ENCODE measurements around the gene TAC3. TPM values are rescaled to one million over a fixed set of nuclear protein-coding genes. Genes with fewer than 3 reads are reported as not detected.

Gene TAC3
- total RNA-seq, 1 experiment from 2014 or later: 1.2 TPM

GRCh38 chr12:57046086-57046791 lies 29.9 kb upstream of the TAC3 start:
- H3K4me3 ChIP-seq (ENCODE audit: insufficient read depth, low read depth, low read length): no peak overlapping the region
- DNase-seq: no peak
- H3K27me3 ChIP-seq (ENCODE audit: control insufficient read depth, insufficient read depth, low read length): no peaks in the 10 kb centered on the region; the same call in 1 of the 2 replicates
- H3K36me3 ChIP-seq (replicated peaks; ENCODE audit: control insufficient read depth, insufficient read depth, low read length): no peaks in the 10 kb centered on the region

DNA sequence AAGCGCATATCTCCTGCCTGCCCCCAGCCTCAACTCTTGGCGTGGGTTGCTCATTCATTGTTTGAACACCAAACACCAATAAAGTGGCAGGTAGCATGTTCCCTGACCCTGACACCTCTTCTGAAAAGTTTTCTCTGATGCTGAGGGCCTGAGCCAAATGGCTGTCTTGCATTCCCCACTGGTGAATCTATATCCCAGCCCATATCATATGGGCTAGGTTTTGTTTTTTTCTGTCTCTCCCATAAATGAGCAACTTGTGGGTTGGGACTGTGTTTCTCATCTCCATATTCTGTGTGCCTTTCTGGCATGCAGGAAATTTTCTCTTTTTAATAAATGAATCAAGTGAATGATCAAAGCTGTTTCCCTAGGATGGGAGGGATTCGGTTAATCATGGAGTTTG lies 28.6 kb upstream of the TAC3 start:
- H3K27me3 ChIP-seq (ENCODE audit: control insufficient read depth, insufficient read depth, low read length): no peaks in the 10 kb centered on the region; the same call in 1 of the 2 replicates
- H3K4me3 ChIP-seq (ENCODE audit: insufficient read depth, low read depth, low read length): no peak overlapping the region
- H3K36me3 ChIP-seq (replicated peaks; ENCODE audit: control insufficient read depth, insufficient read depth, low read length): no peaks in the 10 kb centered on the region
- DNase-seq: no peak

GRCh38 chr12:57044468-57044867 lies 28.1 kb upstream of the TAC3 start:
- Histone ChIP-seq H3K27me3 (ENCODE audit: control insufficient read depth, insufficient read depth, low read length) (no peaks in the 10 kb centered on the region; the same call in 1 of the 2 replicates), H3K36me3 (replicated peaks; ENCODE audit: control insufficient read depth, insufficient read depth, low read length) (no peaks in the 10 kb centered on the region), H3K4me3 (ENCODE audit: insufficient read depth, low read depth, low read length) (no peak overlapping the region)
- DNase-seq: no peak

DNA sequence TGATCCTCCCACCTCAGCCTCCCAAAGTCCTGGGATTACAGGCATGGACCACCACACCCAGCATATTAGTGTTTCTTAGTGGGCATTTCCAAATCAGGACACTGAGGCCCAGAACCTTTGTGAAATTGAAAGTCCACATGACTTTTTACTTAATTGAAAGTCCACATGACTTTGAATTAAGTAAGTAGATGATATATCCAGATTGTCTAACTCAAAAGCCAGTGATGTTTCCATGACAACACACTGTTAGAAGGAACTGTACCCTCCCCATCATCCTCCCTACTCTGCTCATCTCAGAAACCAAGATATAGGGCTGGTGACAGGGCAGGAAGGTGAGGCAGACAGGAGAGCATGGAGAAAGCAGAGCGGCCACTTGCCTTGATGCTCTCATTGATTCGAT lies 26.4 kb upstream of the TAC3 start:
- no peak for DNase-seq
- no peaks in the 10 kb centered on the region for H3K36me3 ChIP-seq (replicated peaks; ENCODE audit: control insufficient read depth, insufficient read depth, low read length)
- H3K27me3 ChIP-seq (ENCODE audit: control insufficient read depth, insufficient read depth, low read length): no peaks in the 10 kb centered on the region; the same call in 1 of the 2 replicates
- H3K4me3 ChIP-seq (ENCODE audit: insufficient read depth, low read depth, low read length): no peak overlapping the region

DNA sequence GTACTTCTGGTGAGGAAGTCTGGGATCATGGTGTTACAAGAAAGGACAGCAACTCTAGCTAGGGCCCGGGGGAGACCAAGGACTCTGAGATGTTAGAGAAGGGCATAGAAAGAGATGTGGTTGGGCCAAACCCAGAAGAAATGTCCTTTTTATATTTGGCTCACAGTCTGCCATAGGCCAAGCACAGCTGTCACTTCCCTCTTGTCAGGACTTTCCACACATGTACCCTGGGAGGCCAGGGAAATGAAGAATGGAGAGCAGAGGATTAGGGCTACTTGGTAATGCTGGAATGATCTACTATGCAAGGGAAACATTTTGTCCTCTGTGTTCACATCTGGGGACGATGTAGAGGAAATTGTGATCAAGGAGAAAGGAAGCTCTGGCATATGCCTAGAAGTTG lies 24.4 kb upstream of the TAC3 start:
- H3K36me3 ChIP-seq (replicated peaks; ENCODE audit: control insufficient read depth, insufficient read depth, low read length): no peaks in the 10 kb centered on the region
- no peaks in the 10 kb centered on the region; the same call in 1 of the 2 replicates for H3K27me3 ChIP-seq (ENCODE audit: control insufficient read depth, insufficient read depth, low read length)
- no peak for DNase-seq
- no peak overlapping the region for H3K4me3 ChIP-seq (ENCODE audit: insufficient read depth, low read depth, low read length)

DNA sequence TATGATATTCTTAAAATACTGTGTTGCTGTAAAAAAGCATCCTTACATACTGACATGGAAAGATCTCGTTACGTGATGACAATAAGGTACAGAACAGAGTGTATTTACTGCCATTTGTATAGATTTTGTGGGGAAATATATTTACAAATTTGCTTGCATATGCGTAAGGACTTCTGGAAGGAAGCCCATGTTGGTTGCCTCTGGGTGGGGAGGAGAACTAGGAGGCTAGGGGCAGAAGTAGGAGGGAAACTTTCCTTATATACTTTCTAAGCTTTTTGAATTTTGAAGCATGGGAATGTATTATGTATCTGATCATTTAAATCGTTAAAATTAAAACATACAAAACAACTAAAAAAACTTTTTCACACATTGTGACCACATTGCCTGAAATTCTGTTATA lies 23.9 kb upstream of the TAC3 start:
- no peak overlapping the region for H3K4me3 ChIP-seq (ENCODE audit: insufficient read depth, low read depth, low read length)
- no peak for DNase-seq
- H3K36me3 ChIP-seq (replicated peaks; ENCODE audit: control insufficient read depth, insufficient read depth, low read length): no peaks in the 10 kb centered on the region
- H3K27me3 ChIP-seq (ENCODE audit: control insufficient read depth, insufficient read depth, low read length): no peaks in the 10 kb centered on the region; the same call in 1 of the 2 replicates

DNA sequence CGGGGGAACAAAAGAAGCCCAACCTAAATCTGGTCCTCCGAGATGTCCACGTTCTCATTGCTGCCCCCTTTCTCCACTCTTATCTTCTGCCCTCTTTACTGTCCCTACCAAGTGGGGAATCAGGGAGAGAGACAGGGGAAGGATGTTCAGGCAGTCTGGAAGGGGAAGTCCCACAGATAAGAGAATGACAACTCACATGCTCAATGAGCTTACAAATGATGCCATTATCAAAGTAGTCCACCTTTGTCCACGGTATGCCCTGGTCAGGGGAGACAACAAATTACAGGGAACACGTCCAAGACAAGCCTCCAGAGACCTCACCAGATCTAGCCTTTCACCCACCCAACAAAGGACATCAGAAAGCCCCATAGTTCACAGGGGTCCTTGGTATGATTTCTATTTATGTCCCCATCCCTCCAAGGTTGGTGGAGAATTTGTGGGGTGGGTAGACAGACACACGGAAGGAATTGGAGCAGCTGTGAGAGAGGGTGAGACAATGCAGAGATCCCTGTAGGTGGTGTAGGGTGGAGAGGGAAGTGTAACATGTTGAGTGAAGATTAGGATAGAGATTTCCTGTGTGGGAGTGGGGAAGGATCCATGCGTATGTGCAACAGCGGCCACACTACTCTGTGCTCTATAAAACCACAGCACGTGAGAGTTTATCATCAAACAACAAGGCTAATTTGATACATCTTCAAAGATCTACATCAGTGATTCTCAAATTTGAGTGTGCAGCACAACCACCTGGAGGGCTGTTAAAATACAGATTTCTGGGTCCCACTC lies 22.9 kb upstream of the TAC3 start:
- DNase-seq: no peak
- Histone ChIP-seq H3K4me3 (ENCODE audit: insufficient read depth, low read depth, low read length) (no peak overlapping the region), H3K36me3 (replicated peaks; ENCODE audit: control insufficient read depth, insufficient read depth, low read length) (no peaks in the 10 kb centered on the region), H3K27me3 (ENCODE audit: control insufficient read depth, insufficient read depth, low read length) (no peaks in the 10 kb centered on the region; the same call in 1 of the 2 replicates)

DNA sequence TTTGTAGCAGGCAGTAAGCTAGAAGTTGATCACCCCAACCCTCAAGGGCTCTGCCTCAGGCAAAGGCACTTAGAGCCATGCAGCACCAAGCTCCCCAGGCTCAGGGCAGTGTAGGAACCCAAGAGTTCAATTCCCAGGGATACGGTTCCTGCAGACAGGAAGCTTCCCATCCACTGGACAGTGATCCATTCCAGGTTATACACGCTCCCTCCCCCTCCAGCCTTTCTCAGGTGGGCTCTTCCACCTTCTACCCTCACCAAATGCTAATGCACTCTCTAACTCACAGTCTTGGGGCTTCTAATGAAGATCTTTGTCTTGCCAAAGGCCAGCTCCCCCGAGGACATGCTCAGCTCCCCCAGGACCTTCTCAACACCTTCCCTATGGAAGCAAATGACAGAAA lies 20.9 kb upstream of the TAC3 start:
- H3K27me3 ChIP-seq (ENCODE audit: control insufficient read depth, insufficient read depth, low read length): no peaks in the 10 kb centered on the region; the same call in 1 of the 2 replicates
- no peaks in the 10 kb centered on the region for H3K36me3 ChIP-seq (replicated peaks; ENCODE audit: control insufficient read depth, insufficient read depth, low read length)
- H3K4me3 ChIP-seq (ENCODE audit: insufficient read depth, low read depth, low read length): no peak overlapping the region
- no peak for DNase-seq

- H3K27me3 ChIP-seq (ENCODE audit: control insufficient read depth, insufficient read depth, low read length): no peaks in the 10 kb centered on the region
- H3K4me3 ChIP-seq (ENCODE audit: insufficient read depth, low read depth, low read length): no peak overlapping the region
- no peaks in the 10 kb centered on the region for H3K36me3 ChIP-seq (replicated peaks; ENCODE audit: control insufficient read depth, insufficient read depth, low read length)
- no peak for DNase-seq
Measured at GRCh38 chr12:57033431-57033830, 17.1 kb upstream of the TAC3 start.

- no peak for DNase-seq
- Histone ChIP-seq H3K4me3 (ENCODE audit: insufficient read depth, low read depth, low read length) (no peak overlapping the region), H3K27me3 (ENCODE audit: control insufficient read depth, insufficient read depth, low read length) (no peaks in the 10 kb centered on the region), H3K36me3 (replicated peaks; ENCODE audit: control insufficient read depth, insufficient read depth, low read length) (no peaks in the 10 kb centered on the region)
Measured at GRCh38 chr12:57031789-57032188, 15.5 kb upstream of the TAC3 start.

DNA sequence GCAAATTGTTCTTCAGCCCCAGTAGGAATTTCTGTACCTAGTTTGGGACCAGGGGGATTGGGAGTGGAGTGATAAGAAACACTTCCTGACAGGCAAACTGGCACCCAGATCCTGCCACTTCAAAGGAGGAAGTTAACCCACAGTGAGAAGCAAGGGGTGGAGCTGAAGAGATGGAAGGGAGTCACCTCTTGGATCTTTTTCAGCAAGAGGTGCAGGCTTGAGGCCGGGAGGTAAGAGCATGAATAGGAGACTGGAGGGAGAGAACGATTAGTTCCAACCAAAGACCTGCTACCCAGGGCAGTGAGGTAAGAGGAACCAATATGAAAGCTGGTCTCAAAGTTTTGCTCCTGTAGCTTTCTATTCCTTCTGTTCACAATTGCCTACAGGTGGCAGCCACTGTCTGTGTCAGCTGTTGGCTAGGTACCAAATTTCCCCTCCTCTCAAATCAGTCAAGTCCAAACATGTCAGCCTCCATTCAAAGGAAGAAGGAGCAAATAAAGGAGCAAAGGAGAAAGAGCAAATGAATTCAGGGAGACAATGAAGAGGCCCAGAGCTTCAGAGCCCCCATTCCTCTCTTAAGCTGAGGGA lies 14.9 kb upstream of the TAC3 start:
- DNase-seq: no peak
- Histone ChIP-seq H3K4me3 (ENCODE audit: insufficient read depth, low read depth, low read length) (no peak overlapping the region), H3K36me3 (replicated peaks; ENCODE audit: control insufficient read depth, insufficient read depth, low read length) (no peaks in the 10 kb centered on the region), H3K27me3 (ENCODE audit: control insufficient read depth, insufficient read depth, low read length) (no peaks in the 10 kb centered on the region)

- DNase-seq: no peak
- Histone ChIP-seq H3K36me3 (replicated peaks; ENCODE audit: control insufficient read depth, insufficient read depth, low read length) (no peaks in the 10 kb centered on the region), H3K4me3 (ENCODE audit: insufficient read depth, low read depth, low read length) (no peak overlapping the region), H3K27me3 (ENCODE audit: control insufficient read depth, insufficient read depth, low read length) (no peaks in the 10 kb centered on the region)
Measured at GRCh38 chr12:57029457-57029856, 13.1 kb upstream of the TAC3 start.

DNA sequence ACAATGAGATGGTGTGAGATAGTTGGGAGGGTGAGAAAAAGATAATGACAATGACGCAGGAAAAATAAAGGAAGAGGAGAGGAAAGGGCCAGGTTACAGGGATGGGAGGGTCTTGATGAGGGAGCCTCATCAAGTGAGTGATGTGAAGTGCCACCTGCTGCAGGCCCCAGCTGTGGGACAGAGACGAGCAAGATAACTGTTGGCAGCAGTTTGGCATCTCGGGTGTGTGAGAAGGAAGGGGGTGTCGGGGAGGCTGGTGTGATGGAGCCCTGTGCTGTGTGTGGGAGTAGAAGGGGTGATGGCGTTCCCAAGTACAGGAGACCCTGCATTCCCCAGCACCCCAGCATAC lies 11.4 kb upstream of the TAC3 start:
- Histone ChIP-seq H3K4me3 (ENCODE audit: insufficient read depth, low read depth, low read length) (no peak overlapping the region), H3K36me3 (replicated peaks; ENCODE audit: control insufficient read depth, insufficient read depth, low read length) (no peaks in the 10 kb centered on the region), H3K27me3 (ENCODE audit: control insufficient read depth, insufficient read depth, low read length) (no peaks in the 10 kb centered on the region)
- DNase-seq: no peak

DNA sequence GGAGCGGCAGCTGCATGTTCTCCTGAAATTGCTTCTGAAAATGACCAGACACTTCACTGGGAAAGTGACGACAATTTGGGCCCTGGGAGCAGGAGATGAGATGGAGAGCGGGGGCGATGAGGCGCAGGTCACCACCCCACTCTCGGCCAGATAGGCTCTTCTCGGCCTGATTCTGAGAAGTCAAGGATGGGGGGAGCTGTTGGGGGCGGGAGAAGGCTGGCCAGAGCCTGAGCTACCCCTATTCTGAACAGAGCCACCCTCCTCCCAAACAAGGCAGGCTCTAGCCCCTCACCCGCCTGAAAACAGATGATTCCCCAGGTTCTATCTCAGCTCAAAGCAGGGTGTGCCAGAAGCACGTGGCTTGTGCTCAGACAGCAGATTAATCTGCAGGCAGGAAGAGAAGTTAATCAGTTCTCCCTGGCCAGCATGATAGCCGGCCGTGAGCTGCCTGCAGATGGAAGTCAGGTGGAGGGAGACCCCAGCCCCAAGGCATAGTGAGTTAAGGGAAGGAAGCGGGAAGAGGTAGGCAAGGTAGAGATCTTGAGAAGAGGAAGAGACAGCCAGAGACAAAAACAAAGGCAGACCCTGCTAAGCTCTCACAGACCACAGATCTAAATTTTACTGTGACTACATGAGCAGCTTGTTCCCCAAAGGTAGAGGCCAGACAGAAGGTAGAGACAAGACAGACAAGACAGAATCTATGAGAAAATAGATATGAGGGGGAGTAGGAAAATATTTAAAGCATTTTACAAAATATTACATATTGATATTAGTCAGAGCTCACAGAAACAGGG lies 10.9 kb upstream of the TAC3 start:
- Histone ChIP-seq H3K36me3 (replicated peaks; ENCODE audit: control insufficient read depth, insufficient read depth, low read length) (no peaks in the 10 kb centered on the region), H3K27me3 (ENCODE audit: control insufficient read depth, insufficient read depth, low read length) (no peaks in the 10 kb centered on the region), H3K4me3 (ENCODE audit: insufficient read depth, low read depth, low read length) (no peak overlapping the region)
- no peak for DNase-seq

All from H7 (cell line).